HG02840 (cell line): ENCODE data around the gene ATXN1.

ENCODE experiments used
- ATAC-seq: cut with Tn5 transposase; IDR thresholded peaks from one replicate; pipeline ENCODE4 v1.9.1; 2021; ENCODE audit warnings: mild to moderate bottlenecking, moderate library complexity, moderate number of reproducible peaks; ENCODE audit not compliant: unreplicated experiment, low FRiP score

ATXN1 gene

DNA sequence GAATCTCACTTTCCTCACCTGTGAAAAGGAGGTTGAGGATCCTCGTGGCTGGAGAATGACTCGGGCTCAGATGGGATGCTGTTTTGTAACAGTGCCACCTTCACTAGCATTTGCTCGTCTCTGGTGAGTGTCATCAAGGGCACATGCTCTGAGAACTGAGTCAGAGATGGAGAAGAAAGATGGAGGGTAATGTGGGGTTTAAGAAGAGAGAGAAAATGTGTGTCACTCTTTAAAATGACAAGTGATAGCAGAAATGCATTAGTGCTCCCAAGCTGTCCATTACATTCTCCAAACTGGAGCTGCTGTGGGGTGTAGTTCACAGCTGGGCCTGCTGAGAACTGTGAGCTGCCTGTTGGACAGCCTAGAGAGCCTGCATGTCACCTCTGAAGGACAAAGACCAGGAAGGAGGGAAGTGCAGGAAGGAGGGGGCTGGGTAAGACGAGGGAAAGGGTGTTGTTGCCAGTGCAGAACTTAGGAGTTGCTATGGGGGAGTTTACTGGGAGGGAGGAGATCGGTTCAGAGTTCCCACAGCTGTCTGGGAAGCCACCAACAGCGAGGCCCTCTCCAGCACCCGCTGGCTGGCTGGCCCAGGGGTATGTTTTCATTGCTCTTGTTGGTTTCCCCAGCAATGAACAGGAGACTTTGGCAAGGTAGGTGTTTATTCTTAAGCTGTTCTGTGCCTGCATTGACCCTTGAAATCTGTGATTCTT lies 503.1 kb downstream of the ATXN1 start:
- ATAC-seq: no peak

DNA sequence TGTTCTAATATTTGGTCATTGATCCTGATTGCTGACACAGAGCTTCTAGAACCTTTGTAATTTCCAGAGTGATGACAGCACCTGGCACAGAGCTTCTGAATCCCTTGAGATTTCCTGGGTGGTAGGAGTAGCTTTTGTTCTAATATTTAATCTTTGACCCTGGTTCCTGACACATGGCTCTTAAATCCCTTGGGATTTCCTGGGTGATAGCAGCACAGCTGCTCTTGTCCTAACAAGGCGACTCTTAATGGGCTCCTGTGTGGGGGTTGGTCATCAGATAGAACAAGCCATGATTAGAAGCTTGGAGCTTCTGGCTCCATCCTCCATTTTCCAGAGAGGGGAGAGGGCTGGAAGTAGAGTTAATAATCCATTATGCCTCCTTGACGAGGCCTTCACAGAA lies 504.5 kb downstream of the ATXN1 start:
- ATAC-seq: no peak

DNA sequence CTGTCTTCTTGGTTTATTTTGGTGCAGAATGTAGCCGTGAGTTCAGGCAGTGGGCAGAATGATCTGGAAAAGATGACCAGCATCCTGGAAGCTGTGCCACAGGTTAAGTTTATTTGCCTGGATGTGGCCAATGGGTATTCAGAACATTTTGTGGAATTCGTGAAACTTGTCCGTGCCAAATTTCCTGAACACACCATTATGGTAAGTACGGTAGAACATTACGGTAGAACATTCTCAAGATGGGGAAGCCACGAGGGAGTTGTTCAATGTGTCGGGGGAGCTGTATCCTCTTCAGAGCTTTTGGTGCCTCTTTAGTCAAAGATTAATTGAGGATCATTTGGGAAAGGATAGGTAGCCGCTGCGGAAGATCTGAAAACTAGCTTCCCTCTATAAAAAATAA lies 506.7 kb downstream of the ATXN1 start:
- ATAC-seq: no peak

DNA sequence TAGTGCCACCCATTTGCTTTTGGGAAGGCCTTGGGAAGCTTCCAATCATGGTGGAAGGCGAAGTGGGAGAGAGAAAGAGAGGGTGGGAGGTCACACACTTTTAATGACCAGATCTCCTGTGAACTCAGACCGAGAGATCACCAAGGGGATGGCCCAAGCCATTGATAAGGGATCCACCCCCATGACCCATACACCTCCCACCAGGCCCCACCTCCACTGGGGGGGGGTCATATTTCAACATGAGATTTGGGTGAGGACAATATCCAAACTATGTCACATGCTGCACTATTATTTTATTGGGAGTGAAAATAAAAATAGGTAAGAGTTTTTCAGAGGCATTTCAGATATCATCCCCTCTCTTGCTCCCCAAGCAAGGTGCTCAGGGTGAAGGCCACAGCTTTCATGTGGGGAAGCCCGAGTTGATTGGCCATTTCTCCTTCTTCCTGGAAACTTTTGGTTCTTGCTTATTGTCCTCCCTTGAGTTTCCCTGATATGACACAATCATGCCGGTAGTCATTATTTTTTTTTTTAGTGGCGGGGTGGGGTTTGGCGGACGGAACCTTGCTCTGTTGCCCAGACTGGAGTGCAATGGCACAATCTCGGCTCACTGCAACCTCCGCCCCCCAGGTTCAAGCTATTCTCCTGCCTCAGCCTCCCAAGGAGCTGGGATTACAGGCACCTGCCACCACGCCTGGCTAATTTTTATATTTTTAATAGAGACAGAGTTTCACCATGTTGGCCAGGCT lies 507.7 kb downstream of the ATXN1 start:
- ATAC-seq: no peak

DNA sequence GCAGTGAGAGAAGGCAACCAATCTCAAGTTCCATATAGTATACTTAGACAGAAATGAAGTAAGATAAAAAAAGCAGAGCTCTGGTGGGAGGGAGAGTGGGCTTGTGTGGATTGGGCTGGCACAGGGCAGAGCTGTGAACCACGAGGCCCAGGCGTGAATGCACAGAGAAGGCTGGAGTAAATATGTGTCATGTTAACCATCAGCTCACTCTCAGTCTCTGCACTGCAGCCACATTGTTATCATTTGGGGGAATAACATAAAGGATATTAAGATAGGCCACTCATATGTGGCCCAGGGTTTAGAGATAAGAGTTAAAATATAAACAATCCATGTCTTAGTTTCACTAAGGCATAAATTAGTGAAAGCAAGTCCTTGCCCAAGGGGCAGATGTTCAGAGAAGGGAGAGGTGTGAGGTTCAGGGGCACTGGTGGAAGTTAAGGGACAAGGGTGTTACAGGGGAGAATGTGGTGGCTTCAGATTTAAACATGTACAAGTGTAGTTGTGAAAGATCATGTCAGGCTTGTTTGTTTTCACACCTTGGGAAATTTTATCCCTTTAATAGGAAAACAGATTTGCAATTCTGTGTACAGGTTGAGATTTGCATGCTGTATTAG lies 508.5 kb downstream of the ATXN1 start:
- no peak for ATAC-seq

DNA sequence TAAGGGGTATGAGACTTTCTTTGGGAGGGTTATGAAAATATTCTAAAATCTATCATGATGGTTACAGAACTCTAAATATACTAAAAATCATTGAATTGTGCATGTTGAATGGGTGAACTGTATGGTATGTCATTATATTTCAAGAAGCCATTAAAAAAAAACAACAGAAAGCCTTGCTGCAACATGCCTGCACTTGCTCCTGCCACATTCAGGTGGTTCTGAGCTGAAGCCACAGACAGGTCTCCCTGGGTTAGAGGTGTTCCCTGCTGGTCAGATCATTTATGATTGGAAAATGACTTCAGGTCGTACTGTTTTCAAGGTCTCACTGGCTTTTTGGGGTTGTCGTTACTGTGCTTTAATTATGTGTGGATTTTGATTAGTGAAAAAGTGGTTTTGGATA lies 509.6 kb downstream of the ATXN1 start:
- ATAC-seq: no peak

DNA sequence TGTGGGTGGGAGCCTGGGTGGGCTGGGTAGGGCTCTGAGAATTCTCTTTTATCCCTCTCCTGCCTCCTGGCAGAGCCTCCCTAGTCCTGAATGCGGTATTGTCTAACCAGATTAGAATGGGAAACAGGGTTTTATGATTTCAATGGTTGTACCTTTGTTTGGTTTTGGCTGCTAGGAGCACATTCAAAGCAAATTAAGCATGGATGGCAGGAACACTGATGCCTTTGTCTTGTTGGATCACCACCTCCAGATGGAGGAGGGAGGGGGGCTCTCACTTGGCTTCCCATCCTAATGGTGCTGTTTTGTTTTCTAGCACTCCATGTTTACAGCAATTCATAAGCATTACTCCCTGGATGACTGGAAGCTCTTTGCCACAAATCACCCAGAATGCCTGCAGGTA lies 511.3 kb downstream of the ATXN1 start:
- ATAC-seq: no peak
